Fibroblast of pulmonary artery (primary cell): ENCODE results near the gene ABHD12.
A peak's percentile ranks its signal among the peaks of the same experiment; 100 is the strongest.

Experiments used
- DNase-seq: peaks from one replicate; pipeline ENCODE4 v3.0.0-alpha.2; 2010; ENCODE audit warnings: low read depth
- H3K4me3 ChIP-seq: replicated peaks from 2 replicates; pipeline ENCODE4 v1.5.1; 2011; ENCODE audit warnings: low read depth, mild to moderate bottlenecking, control low read depth, low read length, moderate library complexity
- CTCF ChIP-seq: IDR thresholded peaks from 2 replicates; pipeline ENCODE4 v1.5.1; 2011; ENCODE audit warnings: mild to moderate bottlenecking, control low read depth, low read length, inconsistent platforms; ENCODE audit errors: missing control alignments

Gene ABHD12

GRCh38 chr20:25299806-25300205, 90.8 kb downstream of the ABHD12 start:
- H3K4me3 ChIP-seq: no peak overlapping the region
- DNase-seq: no peak
- TF ChIP-seq CTCF: no peak

- no peak overlapping the region for H3K4me3 ChIP-seq
- TF ChIP-seq CTCF: no peak
- no peak for DNase-seq
Observed at GRCh38 chr20:25297141-25297905, 93.3 kb downstream of the ABHD12 start.

- TF ChIP-seq CTCF: peak; percentile 35
- DNase-seq: no peak
- no peak overlapping the region for H3K4me3 ChIP-seq
Observed at GRCh38 chr20:25296094-25297093, 94.2 kb downstream of the ABHD12 start.

GRCh38 chr20:25295386-25296093, 95.1 kb downstream of the ABHD12 start:
- TF ChIP-seq CTCF: no peak
- no peak overlapping the region for H3K4me3 ChIP-seq
- DNase-seq: no peak

GRCh38 chr20:25294459-25295385, 95.9 kb downstream of the ABHD12 start:
- no peak overlapping the region for H3K4me3 ChIP-seq
- peak; percentile 81 for TF ChIP-seq CTCF
- peak; percentile 49 for DNase-seq
